NCI-H226 (cell line): ENCODE measurements around the gene BANK1.
A peak's percentile ranks its signal among the peaks of the same experiment; 100 is the strongest.

Experiments
- DNase-seq: peaks from one replicate; pipeline ENCODE4 v3.0.0-alpha.2; 2015

Gene BANK1

DNA sequence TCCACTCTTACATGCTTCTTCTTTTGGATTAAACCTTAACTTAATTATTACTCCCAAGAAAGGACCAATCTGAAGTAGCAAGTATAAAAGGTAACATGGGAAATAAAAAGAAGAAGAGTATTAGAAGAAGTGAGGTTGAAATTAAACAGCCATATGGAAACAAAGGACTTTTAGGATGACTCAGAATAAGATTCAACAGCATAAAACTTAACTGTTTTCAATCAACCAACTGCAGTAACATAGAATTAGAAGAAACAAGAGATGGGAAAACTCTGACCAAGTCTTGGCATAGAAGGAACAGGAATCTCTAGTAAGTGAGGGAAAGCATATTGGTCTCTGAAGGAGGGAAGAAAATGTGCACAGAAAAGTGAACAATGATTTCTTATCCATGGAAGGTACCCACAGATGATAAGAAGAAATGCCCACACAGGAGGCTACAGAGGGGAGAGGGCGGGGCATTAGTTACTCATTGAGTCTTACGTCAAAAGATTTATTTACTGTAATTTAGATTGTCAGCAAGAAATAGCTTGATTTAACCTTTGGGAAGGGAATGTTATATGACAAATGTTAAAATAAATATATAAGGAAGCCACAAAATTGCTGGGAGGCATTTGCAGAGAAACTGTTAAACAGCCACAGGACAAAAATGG is 177.3 kb downstream of the BANK1 start:
- peak; percentile 78 for DNase-seq

GRCh38 chr4:101968364-101968763 is 177.8 kb downstream of the BANK1 start:
- peak; percentile 17 for DNase-seq

DNA sequence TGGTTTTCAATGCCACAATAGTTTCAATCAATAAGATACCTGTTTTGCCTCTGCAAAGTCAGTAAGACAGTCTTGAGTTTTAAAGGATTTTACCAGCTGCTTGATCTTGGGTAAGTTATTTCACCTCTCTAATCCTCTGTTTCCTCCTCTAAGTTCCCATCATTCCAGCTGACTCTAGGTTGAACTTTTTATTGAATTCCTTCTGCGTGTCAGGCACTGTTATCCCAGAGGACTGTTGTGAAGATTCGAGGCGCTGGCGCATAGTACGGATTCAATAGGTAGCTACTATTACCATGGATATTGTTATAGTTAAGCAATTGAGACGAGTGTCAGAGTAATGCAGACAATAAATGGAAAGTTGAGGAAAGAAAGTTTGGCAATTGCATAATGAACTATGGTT is 179.4 kb downstream of the BANK1 start:
- DNase-seq, result no peak

DNA sequence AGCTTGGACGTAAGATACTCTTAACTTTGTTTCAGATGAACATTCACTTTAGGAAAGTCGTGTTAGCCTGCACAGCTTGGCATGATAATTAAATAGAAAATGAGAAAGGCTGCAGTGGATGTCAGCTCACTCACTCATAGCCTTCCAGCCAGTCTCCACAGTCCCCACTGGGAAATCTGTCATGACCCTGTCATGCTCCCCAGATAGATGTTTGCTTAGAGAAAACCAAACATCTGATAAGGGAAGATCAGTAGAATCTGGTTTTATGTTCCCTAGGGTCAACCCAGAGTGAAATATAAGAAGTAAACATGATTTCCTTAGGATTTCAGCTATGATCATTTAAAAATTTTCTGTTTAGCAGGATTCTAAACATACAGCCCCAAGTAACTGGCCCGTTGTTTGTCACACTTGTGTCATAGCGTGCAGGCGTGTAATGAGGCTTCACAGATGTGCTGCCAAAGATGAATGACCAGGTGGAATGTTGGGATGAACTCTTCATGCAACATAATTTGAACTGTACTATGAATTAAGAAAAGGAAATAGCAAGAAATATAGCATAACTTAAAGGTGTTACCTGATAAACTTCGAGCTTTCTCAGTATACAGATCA is 180.1 kb downstream of the BANK1 start:
- DNase-seq, result no peak

DNA sequence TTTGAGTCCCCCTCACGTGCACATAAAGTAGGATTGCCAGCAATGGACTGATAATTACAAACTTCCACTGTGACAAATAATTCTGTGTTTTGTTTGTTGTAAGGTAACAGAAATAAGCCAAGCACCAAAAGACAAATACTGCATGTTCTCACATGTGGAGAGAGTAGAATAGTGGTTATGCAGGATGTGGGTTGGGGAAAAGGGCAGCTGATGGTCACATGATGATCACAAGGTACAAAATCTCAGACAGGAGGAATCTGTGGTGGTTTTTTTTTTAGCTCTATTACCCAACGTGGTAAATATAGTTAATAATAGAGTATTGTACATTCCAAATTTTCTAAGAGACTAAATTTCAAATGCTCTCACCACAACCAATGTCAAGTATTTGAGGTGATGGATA is 182.3 kb downstream of the BANK1 start:
- DNase-seq, result no peak

GRCh38 chr4:101973361-101973760 is 182.8 kb downstream of the BANK1 start:
- no peak for DNase-seq

- DNase-seq, result peak; percentile 96
These were observed 186.5 kb downstream of the BANK1 start for GRCh38 chr4:101977076-101977475.

- peak; percentile 29 for DNase-seq
These were observed 191.2 kb downstream of the BANK1 start for GRCh38 chr4:101981756-101982155.

GRCh38 chr4:101983835-101984234 is 193.3 kb downstream of the BANK1 start:
- peak; percentile 6 for DNase-seq

GRCh38 chr4:101987623-101988243 is 197.2 kb downstream of the BANK1 start:
- no peak for DNase-seq

- DNase-seq, result no peak
These were observed 199.0 kb downstream of the BANK1 start for GRCh38 chr4:101989551-101989950.

GRCh38 chr4:101992446-101992845 is 201.9 kb downstream of the BANK1 start:
- no peak for DNase-seq

DNA sequence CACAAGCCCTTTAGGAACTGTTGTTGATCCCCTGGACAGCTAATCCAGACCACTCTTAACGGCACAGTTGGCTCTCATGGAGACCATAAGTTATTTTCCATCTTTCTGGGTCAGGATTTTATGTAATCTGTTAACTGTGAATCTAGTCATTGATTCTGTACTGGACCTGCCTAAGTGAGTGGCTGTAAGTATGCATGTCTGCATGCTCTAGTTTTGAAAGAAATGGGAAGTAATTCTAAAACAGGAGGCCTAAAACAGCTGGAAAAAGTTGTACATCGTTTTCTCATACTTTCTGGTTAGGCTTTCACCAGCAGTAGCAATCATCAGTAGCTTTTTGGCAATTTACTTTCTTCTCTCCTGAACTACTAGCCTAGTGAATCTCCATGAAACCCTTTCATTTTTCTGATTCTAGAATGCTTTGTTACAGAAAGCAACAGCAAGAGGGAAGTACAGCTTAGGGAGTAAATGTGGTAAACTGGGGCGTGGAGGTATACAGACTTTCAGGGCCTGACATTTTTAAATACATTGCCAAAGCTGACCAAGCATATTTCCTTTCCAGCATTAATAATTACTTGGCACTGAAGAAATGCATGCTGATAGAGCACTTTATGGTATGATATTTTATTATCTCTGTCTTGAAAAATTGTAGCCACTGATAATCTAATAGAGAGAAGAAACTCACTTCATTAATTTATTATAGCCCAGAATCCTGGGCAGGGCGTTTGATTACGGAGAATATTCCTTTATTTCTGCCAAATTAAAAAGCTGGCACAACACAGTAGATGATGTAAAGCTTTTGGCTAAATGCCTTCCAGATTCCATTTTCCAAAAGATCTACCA is 202.7 kb downstream of the BANK1 start:
- no peak for DNase-seq

DNA sequence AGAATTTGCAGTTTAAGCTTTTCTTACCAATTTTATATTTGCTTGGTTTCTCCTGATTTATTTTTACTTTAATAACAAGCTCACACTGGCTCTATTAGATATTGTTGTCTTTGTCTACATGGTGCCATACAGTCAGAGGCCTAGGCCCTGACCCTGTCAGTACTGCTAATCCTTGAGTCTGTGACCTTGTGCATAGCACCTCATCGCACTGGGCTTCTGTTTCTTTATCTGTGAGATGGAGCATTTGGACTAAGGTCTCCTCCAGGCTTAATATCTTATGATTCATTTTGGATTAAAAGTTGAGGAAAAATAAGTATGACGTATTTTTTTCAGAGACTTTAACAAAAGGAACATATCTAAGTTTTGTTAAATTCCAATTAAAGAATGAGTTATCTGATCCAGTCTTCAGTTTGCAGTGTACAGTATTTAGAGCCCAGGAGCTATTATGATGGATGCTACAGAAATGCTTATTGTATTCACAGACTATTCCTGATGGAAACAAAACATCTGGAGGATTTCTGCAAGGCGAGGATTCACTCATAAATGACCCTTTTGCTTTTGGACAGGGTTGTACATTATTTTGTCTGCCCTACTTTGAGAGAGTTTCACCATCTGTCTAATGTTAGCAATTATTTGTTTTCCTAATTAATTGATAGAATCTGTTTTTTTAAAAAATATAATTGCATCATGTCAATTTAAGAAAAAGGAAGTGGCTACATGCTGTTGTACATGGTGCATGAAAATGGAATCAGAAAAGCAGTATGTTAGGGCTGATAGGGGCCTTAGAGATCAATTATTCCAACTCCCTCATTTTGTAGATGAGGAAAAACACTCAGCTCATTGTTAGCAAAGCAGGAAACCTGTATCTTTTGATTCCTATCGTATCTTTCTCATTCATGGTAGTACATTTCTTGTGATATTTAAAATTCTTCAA is 203.6 kb downstream of the BANK1 start:
- no peak for DNase-seq

GRCh38 chr4:102007959-102008425 is 217.5 kb downstream of the BANK1 start:
- DNase-seq, result no peak

DNA sequence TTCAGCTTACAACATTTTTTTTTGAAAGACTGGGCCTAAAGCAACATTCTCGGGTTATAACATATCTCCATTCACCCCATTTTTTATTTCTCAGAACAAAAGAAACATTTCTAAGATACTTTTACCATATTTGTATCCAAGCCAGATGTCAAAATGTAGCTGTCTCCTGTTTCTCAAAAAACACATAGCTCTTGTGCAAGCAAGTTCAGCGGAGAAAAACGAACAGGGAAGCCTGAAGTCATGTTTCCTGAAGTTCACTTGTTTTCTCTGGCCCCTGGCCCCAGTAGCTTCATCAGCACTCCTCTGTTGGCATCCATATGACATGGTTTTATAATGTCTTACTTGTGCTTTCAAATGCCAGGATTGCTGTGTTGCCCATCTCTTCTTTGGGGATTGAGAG is 218.2 kb downstream of the BANK1 start:
- DNase-seq, result no peak

DNA sequence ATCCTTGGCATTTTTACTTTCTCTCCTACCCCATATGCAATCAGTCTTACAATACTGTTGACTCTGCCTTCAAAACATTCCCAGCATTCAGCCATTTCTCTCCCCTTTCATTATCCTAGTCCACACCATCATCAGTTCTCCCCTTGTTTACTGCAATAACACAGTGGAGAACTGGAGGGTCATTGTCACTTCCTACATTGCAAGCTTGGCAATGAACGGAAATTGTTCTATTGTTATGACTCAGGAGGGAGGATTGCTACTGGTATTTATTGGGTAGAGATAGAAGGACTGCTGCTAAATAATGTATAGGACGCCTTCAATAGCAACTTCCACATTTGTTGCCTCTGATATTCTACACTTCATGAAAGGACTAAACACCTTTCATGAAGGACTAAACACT is 231.8 kb downstream of the BANK1 start:
- DNase-seq, result no peak

- DNase-seq, result no peak
These were observed 237.4 kb downstream of the BANK1 start for GRCh38 chr4:102027961-102028360.

DNA sequence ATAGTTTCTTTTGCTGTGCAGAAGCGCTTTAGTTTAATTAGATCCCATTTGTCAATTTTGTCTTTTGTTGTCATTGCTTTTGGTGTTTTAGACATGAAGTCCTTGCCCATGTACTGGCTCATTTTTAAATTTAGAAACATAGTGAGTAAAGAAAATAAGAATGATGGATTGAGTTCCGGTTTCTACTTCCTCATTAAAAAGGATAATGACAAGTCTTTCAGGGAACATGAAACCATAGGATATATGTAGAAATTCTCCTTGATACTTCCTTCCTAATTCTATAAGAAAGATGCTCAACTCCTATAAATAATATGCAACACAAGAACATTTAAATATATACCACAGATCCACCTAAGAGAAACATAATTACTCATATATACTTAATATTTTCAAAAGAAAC is 240.9 kb downstream of the BANK1 start:
- DNase-seq, result no peak

DNA sequence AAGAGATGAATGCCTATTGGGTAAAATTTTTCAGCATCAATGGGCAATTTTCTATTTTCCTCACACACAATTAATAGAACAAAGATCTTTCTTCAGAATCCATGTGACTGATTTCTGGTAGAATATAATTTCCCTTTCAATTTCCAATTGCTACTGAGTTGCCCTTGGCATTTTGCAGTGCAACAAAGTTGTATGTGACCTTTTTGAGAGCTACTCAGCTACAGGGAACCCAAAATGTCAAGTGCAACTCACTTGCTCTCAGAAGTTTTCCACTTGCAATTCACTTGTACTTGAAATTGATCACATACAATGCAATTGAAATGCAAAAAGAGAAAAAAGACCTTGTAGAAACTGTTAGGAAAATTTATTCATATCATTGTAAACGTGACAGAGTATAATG is 245.5 kb downstream of the BANK1 start:
- DNase-seq, result no peak

DNA sequence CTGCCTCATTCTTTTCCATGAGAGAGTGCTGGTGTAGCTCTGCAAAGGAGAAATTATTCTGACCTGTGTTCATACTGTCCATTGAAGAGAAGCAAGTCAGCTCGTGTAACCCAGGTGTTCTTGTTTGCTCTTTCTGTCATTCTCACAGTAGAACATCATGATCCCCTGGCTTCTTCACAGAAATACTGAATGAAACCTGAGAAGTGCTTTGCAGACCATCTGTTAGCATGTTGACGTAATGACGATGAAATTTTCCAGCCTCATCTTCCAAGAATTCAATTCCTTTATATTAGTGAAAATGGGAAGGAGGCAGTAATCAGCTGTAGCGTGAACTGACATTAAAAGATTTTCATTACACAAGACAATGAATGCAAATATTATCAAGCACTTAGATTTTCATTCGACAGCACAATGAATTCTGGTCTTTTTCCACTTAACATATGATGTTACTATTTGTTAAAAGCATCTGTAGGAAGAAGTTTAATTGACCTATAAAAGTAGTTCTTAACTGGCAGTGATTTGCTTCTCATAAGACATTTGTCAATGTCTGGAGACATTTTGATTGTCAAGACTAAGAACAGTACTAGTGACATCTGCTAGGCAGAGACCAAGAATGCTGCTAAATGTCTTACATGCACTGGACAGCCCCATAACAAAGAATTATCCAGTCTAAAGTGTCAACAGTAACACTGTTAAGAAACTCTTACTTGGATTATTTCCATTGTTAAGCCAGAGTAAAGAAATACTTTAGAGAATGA is 246.3 kb downstream of the BANK1 start:
- no peak for DNase-seq

DNA sequence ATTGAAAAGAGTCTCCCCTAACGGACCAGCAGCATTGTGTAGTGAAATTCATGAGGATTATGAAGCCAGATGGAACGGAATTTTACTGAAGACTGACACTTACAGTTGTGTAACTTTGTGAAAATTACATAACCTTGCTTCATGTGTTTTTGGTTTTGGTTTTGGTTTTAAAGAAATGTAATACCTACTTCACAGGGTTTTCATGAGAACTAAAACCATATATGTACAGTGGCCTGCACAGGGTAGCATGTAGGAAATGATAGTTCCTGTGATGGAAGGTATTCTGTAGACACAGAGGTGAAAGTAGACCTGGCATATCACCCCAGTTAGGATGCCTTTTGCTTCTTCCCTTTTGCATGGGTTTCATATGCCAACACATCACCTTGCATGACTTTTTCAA is 247.0 kb downstream of the BANK1 start:
- DNase-seq, result no peak
